NAMALWA (cell line): ENCODE results near the gene SH2D3C.

Experiments used
- DNase-seq: peaks from one replicate; pipeline ENCODE4 v3.0.0-alpha.2; 2015; ENCODE audit warnings: low spot score

Gene SH2D3C

DNA sequence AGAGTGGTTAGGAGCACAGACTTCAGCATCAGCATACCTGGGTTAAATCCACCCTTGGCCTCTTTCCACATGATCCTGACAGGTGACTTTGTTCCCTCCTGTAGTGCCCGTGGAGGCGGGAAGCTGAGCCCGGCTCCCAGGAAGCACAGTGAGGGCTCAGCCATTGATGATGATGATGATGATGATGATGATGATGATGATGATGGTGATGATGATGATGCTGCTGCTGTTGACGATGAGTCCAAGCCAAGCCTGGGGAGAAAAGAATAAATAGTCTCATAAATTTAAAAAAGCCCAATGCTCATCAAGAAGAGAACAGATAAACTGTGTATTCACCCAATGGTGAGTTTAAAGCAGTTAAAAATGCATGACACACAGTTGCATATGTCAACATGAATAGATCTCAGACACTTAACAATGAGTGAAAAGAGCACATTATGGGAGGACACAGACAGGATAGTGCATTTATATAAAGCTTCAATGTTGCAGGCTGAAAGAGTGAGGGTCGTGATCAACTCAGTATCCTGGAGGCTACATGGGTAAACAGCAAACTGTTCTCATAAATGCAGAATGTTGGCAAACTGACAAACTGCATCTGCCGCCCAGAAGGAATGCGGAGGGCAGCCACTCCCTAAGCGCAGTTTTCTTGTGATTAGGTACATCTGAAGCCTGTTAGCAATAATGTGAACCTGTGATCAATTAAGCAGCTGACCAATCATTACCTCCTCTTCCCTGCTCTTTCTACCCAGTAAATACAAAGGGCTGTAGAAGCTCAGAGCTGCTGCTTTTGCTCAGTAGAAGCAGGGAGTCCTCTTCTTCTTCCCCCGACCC is 83.4 kb downstream of the SH2D3C start:
- DNase-seq = no peak

DNA sequence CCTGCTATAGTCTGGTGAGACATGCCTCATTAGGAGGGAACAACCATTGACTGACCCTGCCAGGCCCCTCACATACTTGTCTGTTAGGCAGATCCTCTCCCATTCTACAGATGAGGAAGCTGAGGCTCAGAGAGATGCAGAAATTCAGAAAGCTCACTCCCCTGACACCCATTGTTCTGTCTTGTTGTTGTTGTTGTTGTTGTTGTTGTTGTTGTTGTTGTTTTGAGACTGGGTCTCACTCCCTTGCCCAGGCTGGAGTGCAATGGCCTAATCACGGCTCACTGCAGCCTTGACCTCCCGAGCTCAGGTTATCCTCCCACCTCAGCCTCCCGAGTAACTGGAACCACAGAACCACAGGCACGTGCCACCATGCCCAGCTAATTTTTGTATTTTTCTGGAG is 84.8 kb downstream of the SH2D3C start:
- no peak for DNase-seq

DNA sequence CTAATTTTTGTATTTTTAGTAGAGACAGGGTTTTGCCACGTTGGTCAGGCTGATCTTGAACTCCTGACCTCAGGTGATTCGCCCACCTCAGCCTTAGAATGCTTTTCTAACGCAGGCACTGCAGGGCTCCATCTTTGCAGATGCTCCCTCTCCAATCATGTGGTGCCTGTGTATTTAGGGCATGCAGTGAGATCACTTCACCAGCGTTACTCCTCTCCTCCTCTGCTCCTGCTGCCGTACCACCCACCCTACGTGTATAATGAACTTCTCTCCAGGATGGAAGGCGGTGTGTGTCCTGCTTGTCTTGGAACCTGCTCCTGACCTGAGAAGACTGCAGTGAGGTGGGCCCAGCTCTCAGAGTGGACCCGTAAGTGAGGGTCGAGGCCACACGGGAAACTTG is 85.3 kb downstream of the SH2D3C start:
- DNase-seq = no peak

DNA sequence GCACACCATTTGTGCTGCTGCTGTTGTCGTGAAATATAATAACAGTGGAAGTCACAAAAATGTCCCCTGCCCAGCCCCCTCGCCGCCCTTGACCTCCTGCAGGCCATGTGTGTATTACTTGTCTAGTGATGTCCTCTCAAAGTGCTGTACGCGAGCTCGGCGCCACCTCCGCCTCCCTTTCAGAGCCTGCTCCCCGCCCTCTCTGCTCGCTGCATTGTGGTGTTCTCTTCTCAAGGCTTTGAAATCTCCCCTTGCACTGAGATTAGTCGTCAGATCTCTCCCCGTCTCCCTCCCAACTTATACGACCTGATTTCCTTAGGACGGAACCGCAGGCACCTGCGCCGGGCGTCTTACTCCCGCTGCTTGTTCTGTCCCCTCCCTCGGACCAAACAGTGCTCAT is 86.4 kb downstream of the SH2D3C start:
- no peak for DNase-seq

DNA sequence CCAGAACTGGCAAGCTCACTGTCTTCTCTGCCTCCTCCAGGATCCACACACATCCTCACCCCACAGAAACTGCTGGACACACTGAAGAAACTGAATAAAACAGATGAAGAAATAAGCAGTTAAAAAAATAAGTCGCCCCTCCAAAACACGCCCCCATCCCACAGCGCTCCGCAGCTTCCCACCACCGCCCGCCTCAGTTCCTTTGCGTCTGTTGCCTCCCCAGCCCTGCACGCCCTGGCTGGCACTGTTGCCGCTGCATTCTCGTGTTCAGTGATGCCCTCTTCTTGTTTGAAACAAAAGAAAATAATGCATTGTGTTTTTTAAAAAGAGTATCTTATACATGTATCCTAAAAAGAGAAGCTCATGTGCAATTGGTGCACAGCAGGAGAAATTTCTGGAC is 87.7 kb downstream of the SH2D3C start:
- no peak for DNase-seq

DNA sequence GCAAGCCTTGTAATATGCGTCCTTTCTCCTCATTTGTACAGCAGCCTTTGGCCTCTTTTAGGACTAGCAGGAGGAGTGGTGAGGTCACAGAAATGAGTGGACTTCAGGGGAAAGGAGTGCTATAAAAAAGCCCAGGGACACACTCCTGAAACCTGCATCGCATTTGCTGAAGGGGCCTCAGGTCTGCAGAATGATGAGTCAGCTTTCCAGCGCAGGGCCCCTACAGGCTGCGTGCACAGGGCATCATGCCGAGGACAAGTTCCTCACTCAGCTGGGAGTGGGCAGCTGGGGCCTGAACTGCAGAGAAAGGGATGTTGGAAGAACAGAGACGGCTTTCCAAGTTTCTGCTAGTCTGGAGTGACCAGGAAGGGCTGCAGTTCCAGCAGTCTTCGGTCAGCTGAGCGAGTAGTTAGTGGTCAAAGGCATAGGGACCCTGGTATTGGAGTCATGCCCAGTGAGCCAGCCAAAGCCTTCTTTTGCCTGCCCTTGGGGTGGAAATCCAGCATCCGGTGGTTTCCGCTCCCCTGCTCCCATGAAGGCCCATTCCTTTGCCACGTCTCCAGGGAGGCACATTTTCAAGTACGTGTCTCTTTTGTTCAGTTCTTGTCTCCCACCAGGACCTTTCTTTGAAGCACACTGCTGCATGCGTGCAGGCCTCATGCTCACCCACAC is 89.0 kb downstream of the SH2D3C start:
- DNase-seq = no peak
